Endometrium (tissue), 2 donors: ENCODE data around the gene ME1.

ENCODE experiments used
- FAIRE-seq: peaks from 2 replicates; lab custom pipeline; 2012; peaks lifted over from hg19 to GRCh38; lab: Jason Lieb, UNC
- donor health status: control.
- donor health status: control.

Gene ME1

DNA sequence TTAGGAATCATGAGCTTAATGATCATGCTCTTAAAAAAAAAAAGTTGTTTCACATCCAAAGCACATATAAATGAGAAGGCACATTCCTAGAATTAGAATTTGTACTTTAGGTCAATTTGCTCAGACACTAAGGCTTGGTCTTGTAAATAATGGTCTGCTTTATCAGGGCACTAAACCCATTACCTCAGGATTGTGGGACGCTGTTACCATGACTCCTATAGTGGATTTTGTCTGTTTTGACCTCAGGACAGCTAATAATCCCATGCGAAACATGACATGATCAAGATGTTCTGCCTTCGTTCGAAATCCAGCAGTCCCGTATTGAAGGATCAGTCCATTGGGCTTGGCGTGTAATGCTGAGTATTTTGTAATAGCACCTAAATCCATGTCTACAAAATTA is 240.2 kb downstream of the ME1 start:
- FAIRE-seq: no peak

DNA sequence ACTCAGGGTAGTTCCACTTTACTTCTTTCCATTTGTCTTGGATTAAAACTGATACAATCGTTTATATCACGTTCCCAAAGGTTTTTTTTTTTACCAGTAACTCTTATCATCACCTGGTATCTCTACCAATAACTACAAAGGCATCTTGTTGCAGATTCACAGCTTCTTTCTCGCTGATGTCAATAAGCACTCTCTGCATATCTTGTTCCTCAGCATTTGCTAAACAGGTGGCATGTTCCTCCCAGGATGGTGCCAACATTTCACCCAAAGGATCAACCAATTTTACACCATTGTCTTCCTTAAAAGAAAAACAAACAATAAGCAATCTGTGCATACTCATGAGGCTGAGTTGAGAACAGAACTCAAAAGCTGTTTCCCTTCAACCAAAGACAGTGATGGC is 242.3 kb downstream of the ME1 start:
- FAIRE-seq: no peak

DNA sequence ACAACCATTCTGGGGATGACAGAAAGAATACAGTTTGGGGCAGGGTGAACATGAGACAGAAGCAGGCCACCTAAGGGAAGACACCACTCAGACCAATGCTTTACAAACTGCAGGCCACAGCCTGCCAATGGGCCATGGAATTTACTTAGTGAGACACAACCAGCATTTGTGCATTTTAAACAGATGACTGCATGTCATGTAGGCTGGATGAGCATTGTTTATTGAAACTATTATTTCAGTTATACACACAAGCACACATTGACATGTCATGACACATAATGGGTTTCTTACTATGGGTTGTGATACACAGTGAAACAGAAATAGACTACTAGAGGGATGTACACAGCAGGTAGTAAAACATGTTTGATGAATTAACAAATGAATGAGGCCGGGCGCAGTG is 245.8 kb downstream of the ME1 start:
- FAIRE-seq: no peak

DNA sequence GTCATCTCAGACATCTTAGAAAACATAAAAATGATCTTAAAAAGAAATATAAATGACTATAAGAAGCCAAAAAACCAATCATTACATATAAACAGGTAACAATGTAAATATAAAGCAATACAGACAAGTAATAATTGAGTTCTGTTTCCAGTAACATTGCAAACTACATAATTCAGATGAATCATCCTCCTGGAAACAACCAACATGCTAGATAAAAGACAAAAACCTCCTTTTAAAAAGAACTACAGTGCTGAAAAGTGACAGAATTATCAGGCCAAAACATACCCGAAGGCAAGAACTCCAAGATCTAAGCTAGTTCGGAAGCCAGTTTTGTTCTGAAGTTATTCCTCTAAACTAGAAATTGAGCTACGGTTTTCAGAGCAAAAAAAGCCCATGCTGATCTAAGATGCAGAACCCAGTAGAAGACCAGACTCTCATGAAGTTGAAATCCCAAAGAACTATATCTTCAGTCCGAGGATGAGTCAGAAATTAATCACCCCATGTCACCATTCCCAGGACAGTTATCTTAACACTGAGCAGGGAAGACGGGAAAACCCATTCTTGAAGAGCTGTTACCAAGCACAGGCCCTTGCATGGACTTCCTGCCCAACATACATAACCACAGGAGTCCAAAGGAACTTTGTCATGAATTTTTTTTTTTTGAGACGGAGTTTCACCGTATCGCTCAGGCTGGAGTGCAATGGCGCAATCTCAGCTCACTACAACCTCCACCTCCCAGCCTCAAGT is 247.6 kb downstream of the ME1 start:
- no peak for FAIRE-seq

DNA sequence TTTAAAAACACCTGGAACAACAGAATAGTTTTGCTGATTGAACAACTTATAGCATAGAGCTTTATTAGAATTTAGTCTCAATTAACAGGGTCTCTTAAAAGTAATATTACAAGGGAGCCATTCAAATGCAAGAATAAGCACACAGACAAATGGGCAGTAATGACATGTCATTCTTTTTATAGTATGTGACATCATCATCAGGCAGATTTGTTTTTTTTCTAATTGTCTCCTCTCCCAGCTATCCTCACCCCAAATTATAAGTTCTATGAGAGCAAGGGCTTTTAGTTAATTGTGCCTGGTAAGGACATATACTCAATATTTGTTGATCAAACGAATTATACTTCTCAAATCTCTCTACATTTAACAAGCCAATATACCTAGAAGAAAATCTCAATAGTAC is 248.7 kb downstream of the ME1 start:
- FAIRE-seq: no peak

DNA sequence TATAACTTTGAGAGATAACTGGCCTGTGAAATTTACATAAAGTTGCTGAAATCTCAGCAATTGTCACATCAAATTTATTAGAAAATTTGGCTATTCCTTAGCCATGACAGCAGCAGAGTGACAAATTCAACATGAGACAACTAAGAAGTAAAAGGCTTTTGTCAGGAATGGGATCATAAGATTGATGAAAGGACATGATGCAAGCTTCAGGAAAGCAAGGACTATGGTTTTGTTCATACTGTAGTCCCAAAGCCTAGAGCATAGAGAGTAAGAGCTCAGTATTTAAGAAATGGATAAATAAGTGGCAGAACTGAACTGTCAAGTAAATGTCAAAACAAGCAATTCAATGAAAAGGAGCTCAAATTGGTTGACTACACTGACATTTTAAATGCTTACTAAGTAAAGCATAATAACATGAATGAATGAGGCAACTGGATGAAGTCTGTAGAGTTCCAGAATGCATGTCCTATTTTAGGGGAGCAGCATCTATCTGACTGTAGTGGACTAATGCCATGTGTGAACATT is 250.4 kb downstream of the ME1 start:
- no peak for FAIRE-seq

DNA sequence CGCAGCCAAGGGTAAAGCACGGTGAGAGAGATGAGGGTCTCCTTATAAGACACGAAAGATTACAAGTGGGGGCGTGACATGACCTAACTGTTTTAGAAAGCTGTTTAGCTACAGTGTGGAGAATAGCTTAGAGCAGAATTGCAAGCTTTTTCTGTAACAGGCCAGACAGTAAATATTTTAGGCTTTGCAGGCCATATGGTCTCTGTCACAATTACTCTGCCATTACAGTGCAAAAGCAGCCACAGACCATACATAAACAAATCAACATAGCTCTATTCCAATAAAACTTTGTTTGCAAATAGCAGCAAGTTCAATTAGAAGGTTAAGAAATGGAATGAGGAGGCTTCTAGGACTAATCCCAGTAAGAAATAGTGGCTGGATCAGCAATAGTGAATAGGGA is 254.6 kb downstream of the ME1 start:
- FAIRE-seq: peak; percentile 91

DNA sequence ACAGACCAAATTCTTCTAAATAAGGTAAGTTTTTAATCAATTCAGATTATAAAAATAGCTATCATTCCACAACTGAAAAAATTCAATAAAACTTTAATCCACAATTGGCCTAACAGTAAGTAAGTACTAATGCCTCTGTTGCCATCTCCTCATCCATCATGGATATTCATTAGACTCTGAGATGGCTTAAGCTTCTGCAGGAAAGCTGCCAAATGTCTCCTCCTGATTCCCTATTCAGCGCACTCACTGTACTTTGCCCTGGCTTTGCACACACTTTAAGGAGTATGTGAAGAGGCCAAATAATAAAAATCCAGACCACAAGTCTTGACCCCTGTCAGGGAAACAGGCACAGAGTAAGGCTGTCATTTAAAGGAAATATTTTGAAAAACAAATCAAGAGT is 261.3 kb downstream of the ME1 start:
- FAIRE-seq: no peak

DNA sequence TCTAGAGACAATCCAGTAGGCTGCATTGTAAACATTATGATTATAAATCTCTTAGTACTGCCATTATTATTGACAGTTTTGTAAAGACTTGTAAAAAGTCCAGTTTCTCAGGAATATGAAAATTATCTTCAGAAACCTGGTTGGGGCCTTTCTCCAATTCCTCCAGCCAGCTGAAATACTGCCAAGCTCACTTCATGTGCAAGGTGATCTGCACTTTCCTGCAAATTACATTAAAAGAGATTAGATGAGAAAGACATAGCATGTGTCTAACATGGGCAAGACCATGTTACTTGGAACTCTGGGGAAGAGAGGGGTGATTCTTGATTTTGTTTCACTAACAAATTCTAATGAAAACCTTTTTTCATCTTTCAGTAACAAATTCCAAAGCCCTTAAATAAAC is 261.7 kb downstream of the ME1 start:
- no peak for FAIRE-seq

DNA sequence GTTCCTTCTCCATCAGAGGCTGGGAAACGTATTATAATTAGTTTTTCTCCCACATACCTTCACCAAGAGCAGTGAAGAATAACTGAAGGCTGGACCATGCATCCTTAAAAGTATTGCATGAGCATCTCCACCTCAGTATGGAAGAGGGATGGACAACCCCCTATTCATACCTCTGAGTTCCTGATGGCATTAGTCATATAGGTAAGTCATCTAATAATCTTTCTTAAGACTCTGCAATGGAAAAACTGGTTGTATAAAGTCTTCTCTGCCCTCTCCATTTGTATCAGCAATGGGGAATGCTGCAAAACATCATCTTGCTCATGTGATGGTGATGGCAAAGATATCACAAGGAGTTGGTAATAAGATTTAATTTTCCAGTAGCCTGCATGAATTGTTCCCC is 262.3 kb downstream of the ME1 start:
- no peak for FAIRE-seq

DNA sequence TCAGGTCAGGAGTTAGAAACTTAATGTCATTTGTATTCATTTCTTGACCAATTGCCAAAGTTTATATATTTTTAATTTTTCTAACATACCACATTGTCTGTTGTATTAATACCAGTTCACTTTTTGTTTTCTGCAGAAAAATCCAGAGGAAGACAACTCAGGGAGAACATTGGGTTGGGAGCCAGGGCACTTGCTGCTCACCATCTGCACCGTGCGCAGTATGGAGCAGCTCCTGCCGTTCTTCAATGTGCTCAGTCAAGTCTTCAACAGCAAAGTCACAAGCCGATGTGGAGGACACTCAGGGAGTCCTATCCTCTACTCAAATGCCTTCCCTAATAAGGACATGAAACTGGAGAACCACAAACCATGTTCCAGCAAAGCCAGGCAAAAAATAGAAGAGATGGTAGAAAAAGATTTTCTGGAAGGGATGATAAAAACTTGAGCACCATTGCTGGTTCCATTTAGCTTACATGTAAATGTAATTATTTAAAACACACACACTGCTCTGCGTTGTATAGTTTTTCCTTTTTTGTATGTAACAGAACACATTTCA is 263.0 kb downstream of the ME1 start:
- no peak for FAIRE-seq
